HCEC 1CT (cell line): Measurements from ENCODE around the gene MED19.
"Not testable (repeated sequence)": the region's sequence is repeated elsewhere in the genome, so short reads cannot be mapped to it uniquely, and the experiment has no call there.

Experiments used
- DNase-seq: peaks from one replicate; pipeline ENCODE4 v3.0.0-alpha.2; 2017

The MED19 gene

GRCh38 chr11:57703341-57703740 lies 8.7 kb downstream of the MED19 start:
- no peak for DNase-seq

DNA sequence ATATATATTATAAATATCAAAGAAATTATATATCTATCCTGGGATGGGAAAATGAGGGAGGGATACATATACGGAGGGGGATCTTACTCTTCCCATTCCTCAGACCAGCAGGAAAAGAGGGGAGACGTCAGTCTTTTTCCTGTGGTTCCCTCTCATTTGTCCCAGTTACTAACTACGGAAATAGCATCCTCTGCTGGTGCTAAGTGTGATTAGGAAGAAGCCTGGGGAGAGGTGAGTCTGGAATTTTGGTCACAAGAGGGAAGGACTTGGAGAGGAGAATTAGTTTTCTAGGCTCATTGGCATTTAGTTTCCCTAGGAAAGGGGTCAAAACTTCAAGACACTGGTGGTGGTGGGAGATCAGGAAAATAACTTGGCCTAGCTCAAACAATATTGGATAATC lies 11.6 kb downstream of the MED19 start:
- DNase-seq = no peak

- DNase-seq = no peak
Observed at GRCh38 chr11:57699813-57700212, 12.2 kb downstream of the MED19 start.

DNA sequence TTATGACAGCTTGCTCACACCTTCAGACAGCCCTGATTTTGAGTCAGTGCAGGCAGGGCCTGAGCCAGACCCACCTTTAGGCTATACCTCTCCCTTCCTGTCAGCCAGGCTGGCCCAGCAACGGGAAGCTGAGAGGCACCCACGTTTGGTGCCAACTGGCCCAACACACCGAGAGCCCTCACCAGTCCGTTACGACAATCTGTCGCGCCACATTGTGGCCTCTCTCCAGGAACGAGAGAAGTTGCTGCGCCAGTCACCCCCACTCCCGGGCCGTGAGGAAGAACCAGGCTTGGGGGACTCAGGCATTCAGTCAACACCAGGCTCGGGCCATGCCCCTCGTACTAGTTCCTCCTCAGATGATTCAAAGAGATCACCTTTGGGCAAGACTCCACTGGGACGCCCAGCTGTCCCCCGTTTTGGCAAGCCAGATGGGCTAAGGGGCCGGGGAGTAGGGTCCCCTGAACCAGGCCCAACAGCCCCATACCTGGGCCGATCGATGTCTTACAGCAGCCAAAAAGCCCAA lies 13.1 kb downstream of the MED19 start:
- no peak for DNase-seq

DNA sequence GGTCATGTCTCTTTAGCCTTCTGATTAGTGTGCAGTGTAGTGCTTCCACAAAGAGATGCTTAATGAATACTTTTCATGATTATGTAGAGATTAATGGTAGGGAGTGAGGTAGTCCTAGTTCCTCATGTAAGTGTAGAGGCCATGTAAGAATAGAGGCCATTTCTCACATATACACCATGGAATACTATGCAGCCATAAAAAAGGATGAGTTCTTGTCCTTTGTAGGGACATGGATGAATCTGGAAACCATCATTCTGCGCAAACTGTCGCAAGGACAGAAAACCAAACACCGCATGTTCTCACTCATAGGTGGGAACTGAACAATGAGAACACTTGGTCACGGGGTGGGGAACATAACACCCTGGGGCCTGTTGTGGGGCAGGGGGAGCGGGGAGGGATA lies 21.5 kb downstream of the MED19 start:
- DNase-seq = not testable (repeated sequence)

DNA sequence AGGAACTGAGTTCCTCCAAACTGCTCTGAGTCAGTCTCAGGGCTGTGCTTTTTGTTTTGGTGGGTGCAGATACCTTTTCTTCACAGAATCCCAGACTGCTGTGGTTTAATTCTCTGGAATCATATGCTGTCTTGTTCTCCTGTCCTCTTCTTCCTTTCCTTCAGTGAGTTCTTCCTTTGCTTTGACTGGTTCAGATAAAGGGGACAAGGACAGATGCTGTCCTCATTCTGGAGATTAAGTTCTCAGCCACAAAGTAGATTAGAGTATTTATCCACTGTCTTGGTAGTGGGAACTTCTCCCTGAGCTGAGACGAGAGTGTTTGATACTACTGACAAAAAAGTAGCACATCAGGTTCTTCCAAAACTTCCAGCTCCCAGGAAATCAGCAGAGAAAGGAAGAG lies 30.8 kb downstream of the MED19 start:
- DNase-seq = no peak

DNA sequence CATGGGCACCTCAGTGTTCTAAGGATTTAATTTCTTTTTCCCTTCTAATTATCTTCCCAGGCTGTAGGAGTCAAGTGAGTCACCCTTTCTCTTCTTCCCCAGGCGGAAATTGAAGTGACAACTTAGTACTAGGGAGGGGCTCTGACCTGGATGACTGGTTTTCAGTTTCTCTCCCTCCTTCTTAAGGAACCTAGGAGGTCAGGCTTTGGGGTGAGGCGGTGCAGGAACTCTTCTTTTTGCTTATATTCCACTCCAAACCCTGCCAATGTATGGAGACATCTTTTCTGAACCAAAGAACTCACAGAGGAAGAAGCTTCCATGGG lies 31.5 kb downstream of the MED19 start:
- DNase-seq = peak; percentile 18

DNA sequence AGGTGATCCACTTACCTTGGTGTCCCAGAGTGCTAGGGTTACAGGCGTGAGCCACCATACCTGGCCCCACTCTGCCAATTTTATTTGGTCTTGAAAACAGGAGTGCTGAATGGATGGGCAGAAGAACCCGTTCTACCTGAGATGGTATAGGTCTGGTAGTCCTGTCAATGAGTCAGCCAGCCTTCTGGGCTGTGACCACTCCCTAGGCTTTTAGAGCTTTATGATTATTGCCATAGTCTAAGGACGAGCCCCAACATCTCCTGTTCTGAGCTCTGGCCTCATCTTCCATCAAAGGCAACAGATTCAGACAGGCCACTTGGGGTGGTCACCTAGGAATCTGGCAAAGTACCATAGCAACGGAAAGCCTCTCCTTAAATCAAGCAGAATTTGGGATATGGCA lies 32.6 kb downstream of the MED19 start:
- DNase-seq = no peak

GRCh38 chr11:57675176-57675941 lies 36.7 kb downstream of the MED19 start:
- DNase-seq = no peak

DNA sequence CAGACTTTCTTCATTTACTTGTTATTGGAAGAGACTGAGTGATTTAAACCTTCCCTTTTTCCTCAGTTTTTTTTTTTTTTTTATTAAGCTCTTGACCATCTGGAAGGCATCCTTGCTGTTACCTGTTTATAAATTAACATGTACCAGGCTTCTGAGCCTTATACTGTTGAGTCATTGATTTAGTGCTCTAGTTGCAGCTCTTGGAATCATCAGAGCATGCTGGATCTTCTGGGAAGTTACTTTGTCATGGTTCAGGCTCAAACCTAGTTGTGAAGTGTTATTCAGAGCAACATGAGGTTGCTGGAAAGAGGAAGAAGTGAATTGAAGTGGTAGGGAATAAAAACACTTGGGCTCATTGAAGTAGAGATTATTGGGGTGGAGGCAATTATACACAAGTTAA lies 37.8 kb downstream of the MED19 start:
- no peak for DNase-seq

DNA sequence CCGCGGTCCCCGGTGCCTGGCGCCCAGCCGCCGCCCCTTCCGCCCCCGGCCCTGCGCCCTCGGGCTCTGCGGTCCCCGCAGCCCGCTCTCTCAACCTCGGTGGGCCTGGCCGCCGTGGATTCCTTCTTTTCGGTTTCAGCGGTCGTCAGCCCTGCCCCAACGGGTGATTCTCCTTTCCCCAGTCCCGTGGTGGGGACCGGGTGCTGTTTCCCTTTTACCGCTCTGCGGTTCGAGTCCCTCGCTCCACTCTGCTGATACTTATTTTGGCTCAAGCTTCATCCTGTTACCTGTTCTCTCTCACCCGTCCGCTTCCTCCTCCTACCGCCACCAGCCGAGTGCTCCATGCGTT lies 43.6 kb downstream of the MED19 start:
- no peak for DNase-seq

- peak; percentile 99 for DNase-seq
Observed at GRCh38 chr11:57667736-57668433, 44.1 kb downstream of the MED19 start, which contains the start of gene ZDHHC5. TSS of gene ZDHHC5 (plus strand) at chr11:57668114. CDS start at chr11:57673091, 4,977 bp downstream.

- peak; percentile 99 for DNase-seq
Observed at GRCh38 chr11:57667117-57667735, 44.8 kb downstream of the MED19 start.

DNA sequence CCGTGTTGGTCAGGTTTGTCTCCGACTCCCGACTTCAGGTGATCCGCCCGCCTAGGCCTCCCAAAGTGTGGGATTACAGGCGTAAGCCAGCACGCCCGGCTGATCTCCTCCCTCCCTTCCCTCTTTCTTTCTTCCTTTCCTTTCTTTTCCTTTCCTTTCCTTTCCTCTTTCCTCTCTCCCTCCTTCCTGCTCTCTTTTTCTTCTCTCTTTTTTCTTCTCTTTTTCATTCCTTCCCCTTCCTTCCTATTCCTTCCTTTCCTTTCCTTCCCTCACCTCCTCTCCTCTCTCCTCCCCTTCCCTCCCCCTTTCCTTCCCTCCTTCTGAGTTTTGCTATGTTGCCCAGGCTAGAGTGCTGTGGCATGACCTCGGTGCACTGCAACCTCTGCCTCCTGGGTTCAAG lies 48.0 kb downstream of the MED19 start:
- DNase-seq = no peak

DNA sequence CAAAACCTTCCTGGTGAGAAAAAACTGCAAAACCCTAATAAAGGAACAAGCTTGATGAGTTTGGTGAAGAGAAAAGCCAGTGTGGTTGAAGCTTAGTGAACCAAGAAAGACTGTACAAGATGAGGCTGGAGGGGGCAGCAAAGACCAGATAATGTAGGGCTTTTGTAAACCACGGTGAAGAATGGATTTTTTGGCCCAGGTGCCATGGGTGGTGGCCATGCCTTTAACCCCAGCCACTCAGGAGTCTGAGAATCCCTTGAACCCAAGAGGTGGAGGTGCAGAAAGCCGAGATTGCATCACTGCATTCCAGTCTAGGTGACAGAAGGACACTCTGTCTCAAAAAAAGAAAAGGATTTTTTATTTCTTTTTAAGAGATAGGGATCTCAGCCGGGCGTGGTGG lies 49.1 kb downstream of the MED19 start:
- no peak for DNase-seq

GRCh38 chr11:57659669-57660068 lies 52.3 kb downstream of the MED19 start:
- no peak for DNase-seq

GRCh38 chr11:57658023-57658361 lies 54.0 kb downstream of the MED19 start:
- DNase-seq = no peak

GRCh38 chr11:57657194-57658022 lies 54.6 kb downstream of the MED19 start, which contains the start of gene CLP1:
TSS of gene CLP1 (plus strand) at chr11:57657762. CDS start at chr11:57659477, 1,715 bp downstream.
- DNase-seq = peak; percentile 97

- no peak for DNase-seq
Observed at GRCh38 chr11:57656885-57657193, 55.2 kb downstream of the MED19 start.
